GM12878 (cell line): Measurements from ENCODE around the gene RTF1. TPM values are rescaled to one million over a fixed set of nuclear protein-coding genes. Genes with fewer than 3 reads are reported as not detected.

Source experiments
- ATAC-seq: fragments of 200-7000 bp; cut with Tn5 transposase; 3 replicates; pipeline ENCODE4 v1.9.1; 2020; ENCODE audit warnings: mild to moderate bottlenecking, moderate library complexity
- Bru-seq: library from RNA; stranded (reverse); fragments of 400-500 nt; gene quantifications from one replicate; lab custom pipeline; 2021; lab: Mats Ljungman, UMichigan
- BruChase-seq, 2 experiments: library from RNA; stranded (reverse); fragments of 400-500 nt; gene quantifications; one replicate each; lab custom pipeline; 2021; lab: Mats Ljungman, UMichigan
- BruUV-seq: library from RNA; stranded (reverse); fragments of 400-500 nt; replicated peaks from 2 replicates; lab custom pipeline; 2021; lab: Mats Ljungman, UMichigan
- CTCF ChIA-PET: fragments of 300-600 bp; sonication (Branson Sonifier 250); formaldehyde crosslinking; extraction: SDS; loops from one replicate; lab custom pipeline; 2021; ENCODE audit warnings: inconsistent platforms; lab: Yijun Ruan, JAX
- POLR2A ChIA-PET: fragments of 350-600 bp; formaldehyde crosslinking; extraction: SDS; loops from one replicate; lab custom pipeline; 2021; ENCODE audit warnings: inconsistent platforms; lab: Charles Lee
- RAD21 ChIA-PET: fragments of 300-600 bp; sonication (Branson Sonifier 250); formaldehyde crosslinking; loops from one replicate; lab custom pipeline; 2023; ENCODE audit warnings: antibody characterized with exemption; ENCODE audit not compliant: unreplicated experiment; lab: Charles Lee
- SMC1A ChIA-PET: fragments of 300-600 bp; sonication (Branson Sonifier 250); formaldehyde crosslinking; loops from one replicate; lab custom pipeline; 2023; ENCODE audit not compliant: unreplicated experiment, uncharacterized antibody; lab: Charles Lee
- DNase-seq: peaks from one replicate; pipeline ENCODE4 v3.0.0-alpha.2; 2011; ENCODE audit warnings: low read depth, low spot score
- FAIRE-seq: peaks from 3 replicates; lab custom pipeline; 2011; peaks lifted over from hg19 to GRCh38; lab: Jason Lieb, UNC
- H2AFZ ChIP-seq: 2 replicates; pipeline ENCODE4 v1.6.0; 2011; ENCODE audit warnings: low read depth, low read length, control low read depth; ENCODE audit not compliant: control insufficient read depth
- H3K27ac ChIP-seq: 2 replicates; pipeline ENCODE4 v1.5.1; 2011; ENCODE audit warnings: control low read depth; ENCODE audit not compliant: control insufficient read depth, insufficient read depth
- H3K27me3 ChIP-seq, 2 experiments: replicated peaks in 1 of 2; 2 replicates each; pipeline versions ENCODE4 v1.6.0 to v1.6.1; 2011; ENCODE audit warnings: low read length in 1 of 2; ENCODE audit not compliant: control insufficient read depth in 2 of 2, insufficient read depth in 2 of 2
- H3K36me3 ChIP-seq, 2 experiments: 2 replicates each; pipeline ENCODE4 v1.5.1; 2011; ENCODE audit warnings: low read length in 1 of 2; ENCODE audit not compliant: control insufficient read depth in 2 of 2, insufficient read depth in 2 of 2
- H3K4me1 ChIP-seq: 2 replicates; pipeline ENCODE4 v1.6.1; 2011; ENCODE audit warnings: mild to moderate bottlenecking, low read length, moderate library complexity, mixed read lengths; ENCODE audit not compliant: control insufficient read depth, insufficient read depth
- H3K4me2 ChIP-seq: 2 replicates; pipeline ENCODE4 v1.6.0; 2011; ENCODE audit warnings: control low read depth; ENCODE audit not compliant: control insufficient read depth, insufficient read depth
- H3K4me3 ChIP-seq: fragments of 200-600 bp; sonication (generic); 2 replicates; pipeline ENCODE4 v1.5.1; 2016
- H3K79me2 ChIP-seq: 2 replicates; pipeline ENCODE4 v1.6.0; 2011; ENCODE audit warnings: low read length; ENCODE audit not compliant: control insufficient read depth, insufficient read depth
- H3K9ac ChIP-seq: 2 replicates; pipeline ENCODE4 v1.8.0; 2011; ENCODE audit warnings: low read length, control low read depth, mixed read lengths; ENCODE audit not compliant: control insufficient read depth, insufficient read depth
- H3K9me3 ChIP-seq: replicated peaks from 3 replicates; pipeline ENCODE4 v1.5.1; 2011; ENCODE audit warnings: mild to moderate bottlenecking, low read length; ENCODE audit not compliant: control insufficient read depth, insufficient read depth
- H4K20me1 ChIP-seq: 2 replicates; pipeline ENCODE4 v1.6.0; 2011; ENCODE audit not compliant: control insufficient read depth, insufficient read depth
- CREB1 ChIP-seq: IDR thresholded peaks from 2 replicates; pipeline ENCODE4 v1.6.1; 2012; ENCODE audit warnings: low read depth, mild to moderate bottlenecking, inconsistent platforms
- GATAD2B ChIP-seq: fragments of 450-650 bp; conservative IDR thresholded peaks from 2 replicates; pipeline ENCODE4 v1.6.1; 2017; ENCODE audit warnings: low read depth, mild to moderate bottlenecking, moderate library complexity
- HCFC1 ChIP-seq: fragments of 150-350 bp; IDR thresholded peaks from 2 replicates; pipeline ENCODE4 v1.6.1; 2014; ENCODE audit warnings: low read length
- IKZF1 ChIP-seq: fragments of 450-650 bp; conservative IDR thresholded peaks from 2 replicates; pipeline ENCODE4 v1.6.1; 2017; ENCODE audit warnings: antibody characterized with exemption, mild to moderate bottlenecking
- KDM1A ChIP-seq: fragments of 200-600 bp; sonication (generic); IDR thresholded peaks from 2 replicates; pipeline ENCODE4 v1.6.1; 2016; ENCODE audit warnings: borderline replicate concordance
- LARP7 ChIP-seq: fragments of 450-650 bp; IDR thresholded peaks from 2 replicates; pipeline ENCODE4 v1.6.1; 2017; ENCODE audit warnings: mild to moderate bottlenecking
- NR2C1 ChIP-seq: fragments of 450-650 bp; IDR thresholded peaks from 2 replicates; pipeline ENCODE4 v1.6.1; 2017; ENCODE audit warnings: antibody characterized with exemption, mild to moderate bottlenecking, moderate library complexity
- RUNX3 ChIP-seq: IDR thresholded peaks from 2 replicates; pipeline ENCODE4 v1.6.1; 2012; ENCODE audit warnings: low read length, inconsistent platforms
- SMARCA5 ChIP-seq: fragments of 450-650 bp; IDR thresholded peaks from 2 replicates; pipeline ENCODE4 v1.6.1; 2017; ENCODE audit warnings: mild to moderate bottlenecking
- TARDBP ChIP-seq: IDR thresholded peaks from 2 replicates; pipeline ENCODE4 v1.6.1; 2016; ENCODE audit warnings: borderline replicate concordance
- TCF3 ChIP-seq: IDR thresholded peaks from 2 replicates; pipeline ENCODE4 v1.6.1; 2012; ENCODE audit warnings: low read depth, mild to moderate bottlenecking, low read length, borderline replicate concordance; ENCODE audit not compliant: insufficient read depth
- WGBS: methylation state at CpG from one replicate; pipeline ENCODE4 v1.1.6; 2016; ENCODE audit warnings: low lambda C conversion rate; ENCODE audit not compliant: insufficient replicate concordance, insufficient coverage; ENCODE audit errors: missing lambda C conversion rate; 5-methylcytosine and 5-hydroxymethylcytosine counted together
- in situ Hi-C: fragments of 300-500 bp; cut with MboI; formaldehyde crosslinking; loops from 9 replicates; pipeline ENCODE4 v1.14.3; 2018; ENCODE audit warnings: mixed read lengths
- intact Hi-C: fragments of 100-400 bp; cut with micrococcal nuclease; formaldehyde crosslinking; loops from one replicate; pipeline ENCODE4 v1.14.2; 2022; ENCODE audit not compliant: unreplicated experiment
- long read RNA-seq, 2 experiments: library from polyadenylated mRNA; unstranded; transcript quantifications; one replicate each; pipeline ENCODE4 v2.0.0, GENCODE V29; 2019 to 2020
- polyA minus RNA-seq, 3 experiments: library from RNA; depleted of rRNA, polyadenylated mRNA; stranded (reverse); fragments of >200 nt; gene quantifications; 2 replicates each; pipeline ENCODE4 v1.2.3, GENCODE V29; 2011
- polyA plus RNA-seq, 11 experiments: library from polyadenylated mRNA; depleted of rRNA in 4 of 11; unstranded in 6 of 11; stranded (reverse) in 5 of 11; fragments of >200 nt; fragmentation: Nextera tagmentation in 4 of 11; fragmentation: Illumina TruSeq in 1 of 11; extraction: Ambion mirVana in 4 of 11; extraction: Trizol in 1 of 11; gene quantifications; 1 replicate in 1 of 11; 2 replicates in 10 of 11; pipeline versions ENCODE4 v1.2.1 to v1.2.3, GENCODE V29; 2011 to 2016; ENCODE audit warnings: inconsistent platforms in 2 of 11, missing spikeins in 2 of 11, low read depth in 1 of 11
- total RNA-seq, 4 experiments: library from RNA; depleted of rRNA in 3 of 4; stranded (reverse); fragments of >200 nt in 3 of 4; fragmentation: Illumina TruSeq in 1 of 4; extraction: Trizol in 1 of 4; gene quantifications; 2 replicates each; pipeline versions ENCODE4 v1.2.1 to v1.2.3, GENCODE V29; 2013 to 2021
- TF ChIP-seq, protein P1 (sequence below): IDR thresholded peaks from 2 replicates; pipeline ENCODE4 v1.6.1; 2012; ENCODE audit warnings: low read depth, low read length, improper control_type of control experiment
- TF ChIP-seq, protein P2 (sequence below): fragments of 450-650 bp; formaldehyde crosslinking; IDR thresholded peaks from 2 replicates; pipeline ENCODE4 v1.4.0; 2020; ENCODE audit warnings: mild to moderate bottlenecking, moderate library complexity
- TF ChIP-seq, protein P3 (sequence below): IDR thresholded peaks from 2 replicates; pipeline ENCODE4 v1.6.1; 2012; ENCODE audit warnings: low read depth, low read length, improper control_type of control experiment

Gene RTF1
- 18.6 and 23.8 TPM in 2 replicates for total RNA-seq (2013; cell fraction: nucleolus; rRNA removed)
- total RNA-seq (2014; rRNA removed): 15.2 and 19.3 TPM in 2 replicates
- total RNA-seq (2014; rRNA removed; fragmentation: Illumina TruSeq; extraction: Trizol): 35.5 and 35.6 TPM in 2 replicates
- 28.4 and 31.2 TPM in 2 replicates for total RNA-seq (2021)
- 13.9 TPM for polyA plus RNA-seq (2011; ENCODE audit: low read depth)
- polyA plus RNA-seq (2011; rRNA removed): 29.2 and 33.0 TPM in 2 replicates
- 18.7 and 18.9 TPM in 2 replicates for polyA plus RNA-seq (2011; cell fraction: cytosol; rRNA removed)
- polyA plus RNA-seq (2011; cell fraction: nucleus; rRNA removed): 8.5 and 12.8 TPM in 2 replicates
- 20.8 and 23.3 TPM in 2 replicates for polyA plus RNA-seq (2012)
- polyA plus RNA-seq (2014; fragmentation: Illumina TruSeq; extraction: Trizol): 49.1 and 51.8 TPM in 2 replicates
- 10 to 100 TPM in 1 of 2 experiments, 1 to 10 TPM in 1; 7.2 to 10.9 TPM for polyA plus RNA-seq (2014; fragmentation: Nextera tagmentation; extraction: Ambion mirVana)
- polyA plus RNA-seq (2014; rRNA removed): 35.1 and 35.4 TPM in 2 replicates
- 10 to 100 TPM; 67.0 to 67.9 TPM for polyA plus RNA-seq (2016; fragmentation: Nextera tagmentation; extraction: Ambion mirVana)
- polyA minus RNA-seq (2011; rRNA and poly(A)+ RNA removed): 13.0 and 16.9 TPM in 2 replicates
- 10.9 and 15.5 TPM in 2 replicates for polyA minus RNA-seq (2011; cell fraction: cytosol; rRNA and poly(A)+ RNA removed)
- polyA minus RNA-seq (2011; cell fraction: nucleus; rRNA and poly(A)+ RNA removed): 3.4 and 6.3 TPM in 2 replicates
- Bru-seq, nascent RNA: percentile 71 among the genes with signal in this experiment
- percentile 82 among the genes with signal in this experiment for BruChase-seq, experiment 1, labeled RNA remaining after a 6-hour chase
- percentile 79 among the genes with signal in this experiment for BruChase-seq, experiment 2, labeled RNA remaining after a 2-hour chase
- long read RNA-seq, experiment 1, full-length matches to known transcripts: 1 of 24 reads
- long read RNA-seq, experiment 1, partial matches to known transcripts: 19 of 24 reads
- long read RNA-seq, experiment 1, other reads (novel, unspliced or antisense): 4 of 24 reads
- long read RNA-seq, experiment 2, partial matches to known transcripts: 11 of 11 reads
- long read RNA-seq, experiment 2, other reads (novel, unspliced or antisense): 0 of 11 reads

DNA sequence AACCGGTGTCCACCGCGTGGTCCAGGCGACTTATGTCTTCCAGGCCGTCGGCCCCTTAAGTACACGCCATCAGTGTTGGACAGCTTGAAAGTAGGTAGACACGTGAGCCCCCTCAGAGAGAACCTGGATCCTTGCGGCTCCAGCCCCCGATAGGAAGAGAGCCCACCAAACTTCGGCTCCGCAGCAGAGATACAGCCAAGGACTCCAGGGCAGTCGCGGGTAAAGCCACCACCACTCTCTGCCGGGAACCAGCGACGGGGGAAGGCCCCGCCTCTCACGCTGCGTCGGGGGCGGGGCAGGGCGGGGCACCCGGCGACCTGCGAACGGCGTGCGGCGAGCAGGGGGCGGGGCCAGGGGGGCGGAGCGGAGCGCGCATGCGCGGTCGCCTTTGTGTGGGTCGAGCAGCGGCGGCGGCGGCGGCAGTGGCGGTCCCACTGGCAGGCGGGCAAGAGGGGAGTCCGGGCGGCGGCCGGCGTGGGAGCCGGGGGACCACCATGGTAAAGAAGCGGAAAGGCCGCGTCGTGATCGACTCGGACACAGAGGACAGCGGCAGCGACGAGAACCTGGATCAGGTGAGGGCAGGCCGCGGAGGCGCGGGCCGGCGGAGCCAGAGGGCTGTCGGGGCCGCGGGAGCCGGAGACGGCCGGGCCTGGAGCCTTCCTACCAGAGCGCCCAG is at the start of gene RTF1:
RTF1 (plus strand) TSS at position 354 of the 676 bp plus-strand sequence; CDS start at position 375, 21 bp downstream.
- ChIA-PET CTCF (no interaction called here), RAD21 (no interaction called here), SMC1A (no interaction called here), POLR2A (interaction anchor here (0.6 to 1.8 kb wide), 3 partner anchors 12 to 24 kb away, joined by 4 to 8 read pairs (median 6); no protein-coding TSS in a partner anchor)
- peaks cover 3% of the 10 kb centered on the region; the same call in 1 of the 2 replicates for H3K4me1 ChIP-seq
- ATAC-seq (peak; percentile 92), DNase-seq (peak; percentile 52), FAIRE-seq (peak; percentile 62)
- no peaks in the 10 kb centered on the region for H3K9me3 ChIP-seq
- intact Hi-C loops: no loop called here
- peak within 1 kb of the TSS; percentile 87 for H2AFZ ChIP-seq
- H3K27ac ChIP-seq: peak within 1 kb of the TSS; percentile 65
- peaks cover 57% of the 10 kb centered on the region for H3K79me2 ChIP-seq
- no peaks in the 10 kb centered on the region; the same call in 1 of the 2 replicates for H4K20me1 ChIP-seq
- peak within 1 kb of the TSS; percentile 99 for H3K4me3 ChIP-seq
- 1% methylated on average over 54 of the region's 74 CpGs for WGBS
- H3K27me3 ChIP-seq: no peaks in the 10 kb centered on the region
- no TSS peak for BruUV-seq
- peak within 1 kb of the TSS; percentile 84 for H3K4me2 ChIP-seq
- H3K36me3 ChIP-seq: no peaks in the 10 kb centered on the region
- peak within 1 kb of the TSS; percentile 76 for H3K9ac ChIP-seq
- in situ Hi-C loops: no loop called here
- TF ChIP-seq CREB1 (peak; percentile 87), IKZF1 (peak; percentile 71), LARP7 (peak; percentile 88; the same call in 1 of the 2 replicates), SMARCA5 (peak; percentile 38; the same call in 1 of the 2 replicates), NR2C1 (0 out of 2 replicates have a peak, but pooled peaks have one; percentile 9), KDM1A (no peak), HCFC1 (peak; percentile 50), RUNX3 (no peak), TARDBP (0 out of 2 replicates have a peak, but pooled peaks have one; percentile 49), TCF3 (no peak), GATAD2B (peak; percentile 54; the same call in 1 of the 2 replicates)
- TF ChIP-seq, protein P1, sequence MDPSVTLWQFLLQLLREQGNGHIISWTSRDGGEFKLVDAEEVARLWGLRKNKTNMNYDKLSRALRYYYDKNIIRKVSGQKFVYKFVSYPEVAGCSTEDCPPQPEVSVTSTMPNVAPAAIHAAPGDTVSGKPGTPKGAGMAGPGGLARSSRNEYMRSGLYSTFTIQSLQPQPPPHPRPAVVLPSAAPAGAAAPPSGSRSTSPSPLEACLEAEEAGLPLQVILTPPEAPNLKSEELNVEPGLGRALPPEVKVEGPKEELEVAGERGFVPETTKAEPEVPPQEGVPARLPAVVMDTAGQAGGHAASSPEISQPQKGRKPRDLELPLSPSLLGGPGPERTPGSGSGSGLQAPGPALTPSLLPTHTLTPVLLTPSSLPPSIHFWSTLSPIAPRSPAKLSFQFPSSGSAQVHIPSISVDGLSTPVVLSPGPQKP: no peak
- TF ChIP-seq, protein P2, sequence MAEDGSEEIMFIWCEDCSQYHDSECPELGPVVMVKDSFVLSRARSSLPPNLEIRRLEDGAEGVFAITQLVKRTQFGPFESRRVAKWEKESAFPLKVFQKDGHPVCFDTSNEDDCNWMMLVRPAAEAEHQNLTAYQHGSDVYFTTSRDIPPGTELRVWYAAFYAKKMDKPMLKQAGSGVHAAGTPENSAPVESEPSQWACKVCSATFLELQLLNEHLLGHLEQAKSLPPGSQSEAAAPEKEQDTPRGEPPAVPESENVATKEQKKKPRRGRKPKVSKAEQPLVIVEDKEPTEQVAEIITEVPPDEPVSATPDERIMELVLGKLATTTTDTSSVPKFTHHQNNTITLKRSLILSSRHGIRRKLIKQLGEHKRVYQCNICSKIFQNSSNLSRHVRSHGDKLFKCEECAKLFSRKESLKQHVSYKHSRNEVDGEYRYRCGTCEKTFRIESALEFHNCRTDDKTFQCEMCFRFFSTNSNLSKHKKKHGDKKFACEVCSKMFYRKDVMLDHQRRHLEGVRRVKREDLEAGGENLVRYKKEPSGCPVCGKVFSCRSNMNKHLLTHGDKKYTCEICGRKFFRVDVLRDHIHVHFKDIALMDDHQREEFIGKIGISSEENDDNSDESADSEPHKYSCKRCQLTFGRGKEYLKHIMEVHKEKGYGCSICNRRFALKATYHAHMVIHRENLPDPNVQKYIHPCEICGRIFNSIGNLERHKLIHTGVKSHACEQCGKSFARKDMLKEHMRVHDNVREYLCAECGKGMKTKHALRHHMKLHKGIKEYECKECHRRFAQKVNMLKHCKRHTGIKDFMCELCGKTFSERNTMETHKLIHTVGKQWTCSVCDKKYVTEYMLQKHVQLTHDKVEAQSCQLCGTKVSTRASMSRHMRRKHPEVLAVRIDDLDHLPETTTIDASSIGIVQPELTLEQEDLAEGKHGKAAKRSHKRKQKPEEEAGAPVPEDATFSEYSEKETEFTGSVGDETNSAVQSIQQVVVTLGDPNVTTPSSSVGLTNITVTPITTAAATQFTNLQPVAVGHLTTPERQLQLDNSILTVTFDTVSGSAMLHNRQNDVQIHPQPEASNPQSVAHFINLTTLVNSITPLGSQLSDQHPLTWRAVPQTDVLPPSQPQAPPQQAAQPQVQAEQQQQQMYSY: no peak
- TF ChIP-seq, protein P3, sequence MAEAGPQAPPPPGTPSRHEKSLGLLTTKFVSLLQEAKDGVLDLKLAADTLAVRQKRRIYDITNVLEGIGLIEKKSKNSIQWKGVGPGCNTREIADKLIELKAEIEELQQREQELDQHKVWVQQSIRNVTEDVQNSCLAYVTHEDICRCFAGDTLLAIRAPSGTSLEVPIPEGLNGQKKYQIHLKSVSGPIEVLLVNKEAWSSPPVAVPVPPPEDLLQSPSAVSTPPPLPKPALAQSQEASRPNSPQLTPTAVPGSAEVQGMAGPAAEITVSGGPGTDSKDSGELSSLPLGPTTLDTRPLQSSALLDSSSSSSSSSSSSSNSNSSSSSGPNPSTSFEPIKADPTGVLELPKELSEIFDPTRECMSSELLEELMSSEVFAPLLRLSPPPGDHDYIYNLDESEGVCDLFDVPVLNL: no peak
